HG03378 (cell line): ENCODE results near the gene KIF5A.

Source experiments
- ATAC-seq: cut with Tn5 transposase; IDR thresholded peaks from one replicate; pipeline ENCODE4 v1.9.1; 2021; ENCODE audit warnings: mild to moderate bottlenecking, moderate library complexity; ENCODE audit not compliant: unreplicated experiment

KIF5A gene

DNA sequence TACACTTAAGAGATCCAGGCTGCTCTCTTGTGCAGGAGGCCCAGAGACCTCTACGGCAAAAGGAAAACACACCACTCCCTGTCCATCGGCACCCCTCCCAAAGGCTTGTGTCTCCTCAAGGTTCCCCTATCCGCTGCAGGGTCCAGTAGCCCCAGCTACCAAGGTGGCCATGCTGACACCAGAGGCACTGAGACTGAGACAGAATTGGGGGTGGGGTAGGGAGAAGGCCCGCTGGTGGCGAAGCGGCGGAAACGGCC, 30.1 kb upstream of the KIF5A start:
- no peak for ATAC-seq

- peak; percentile 69 for ATAC-seq
Observed at GRCh38 chr12:57520053-57520818, 29.6 kb upstream of the KIF5A start, which contains the start of gene DDIT3. DDIT3 (minus strand) TSS chr12:57520514; CDS start chr12:57517406, 3,108 bp downstream.

GRCh38 chr12:57521525-57522010, 28.3 kb upstream of the KIF5A start:
- no peak for ATAC-seq

DNA sequence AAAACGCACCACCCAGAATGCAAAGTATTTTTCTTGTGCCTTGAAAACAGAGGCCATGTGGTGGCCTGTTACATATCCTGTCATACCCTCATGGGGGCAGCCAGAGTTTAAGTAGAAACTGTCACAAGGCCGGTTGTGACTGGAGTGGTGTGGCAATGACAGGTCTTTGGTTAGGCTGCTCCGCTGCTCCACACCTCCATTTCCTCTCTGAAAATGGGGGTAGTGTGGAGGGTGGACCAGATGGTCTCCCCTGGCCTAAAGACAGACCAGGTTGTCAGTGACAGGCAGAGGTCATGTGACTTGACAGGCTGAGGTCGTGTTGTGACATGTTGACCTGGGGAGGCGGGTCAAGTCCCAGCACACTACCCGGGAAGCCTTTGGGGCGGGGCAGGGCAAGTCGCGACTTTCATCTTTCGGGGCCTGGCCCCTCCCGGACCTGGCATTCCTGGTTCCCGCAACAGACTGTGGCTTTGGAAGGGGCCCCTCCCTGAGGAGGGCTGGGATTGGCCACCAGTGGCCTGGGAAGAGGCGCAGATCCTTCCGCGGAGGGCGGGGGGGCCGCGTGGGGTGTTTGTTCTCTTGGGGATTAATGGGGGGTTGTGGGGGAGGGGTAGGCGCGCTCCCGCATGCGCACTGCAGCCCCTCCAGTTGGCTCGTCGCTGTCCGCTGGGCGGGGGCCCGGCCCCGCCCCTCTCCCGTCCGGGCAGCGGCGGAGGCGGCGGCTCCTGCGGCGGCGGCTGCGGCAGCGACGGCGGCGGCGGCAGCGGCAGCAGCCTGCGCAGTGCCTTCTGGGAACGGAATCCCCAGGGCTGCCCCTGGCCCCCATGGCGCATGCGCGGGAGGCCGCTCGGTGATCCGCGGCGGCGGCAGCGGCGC, 27.6 kb upstream of the KIF5A start, which contains the start of gene MBD6:
Gene MBD6, plus strand, starts transcription at position 814 of the 876 bp plus-strand sequence. CDS start 1,480 bp downstream, outside the sequence.
- ATAC-seq = peak; percentile 42

- no peak for ATAC-seq
Observed at GRCh38 chr12:57522887-57523705, 26.7 kb upstream of the KIF5A start.

DNA sequence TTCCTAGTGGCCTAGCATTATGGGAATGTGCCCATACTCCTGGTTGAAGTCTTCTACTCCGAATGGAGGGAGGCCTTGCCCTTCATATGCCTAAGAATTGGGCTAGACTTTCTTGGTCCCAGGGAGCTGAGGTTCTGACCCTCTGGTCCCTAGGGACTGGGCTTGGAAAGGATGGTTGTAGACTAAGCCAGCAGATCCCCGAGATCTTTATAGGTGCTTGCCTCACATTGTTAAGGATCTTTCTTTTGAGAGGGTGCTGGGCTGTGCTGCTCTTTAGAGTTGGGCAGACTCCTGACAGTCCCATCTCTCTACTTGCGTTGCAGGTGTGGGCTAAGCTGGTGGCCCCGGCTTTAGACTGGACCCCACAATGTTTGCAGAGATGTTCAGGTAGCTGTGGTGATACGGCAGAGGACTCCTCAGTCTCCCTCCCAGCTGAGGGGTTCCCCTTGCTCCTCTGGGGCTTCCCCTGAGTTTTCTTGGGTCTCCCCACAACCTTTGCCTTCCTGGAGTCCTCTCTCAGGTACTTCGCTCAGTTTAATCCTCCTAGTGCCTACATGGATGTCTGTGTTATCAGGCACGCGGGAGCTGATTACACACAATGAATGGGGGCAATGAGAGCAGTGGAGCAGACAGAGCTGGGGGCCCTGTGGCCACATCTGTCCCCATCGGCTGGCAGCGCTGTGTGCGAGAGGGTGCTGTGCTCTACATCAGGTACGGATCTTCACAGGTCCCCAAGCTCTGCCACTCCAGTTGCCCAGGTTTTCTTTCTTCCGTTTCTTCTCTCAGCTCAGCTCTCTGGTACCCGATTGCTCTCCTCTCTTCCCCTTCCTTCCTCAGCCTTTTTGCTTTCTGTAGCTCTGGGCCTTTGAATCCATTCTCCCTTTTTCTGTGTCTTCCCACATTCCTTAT, 25.9 kb upstream of the KIF5A start:
- ATAC-seq = no peak

DNA sequence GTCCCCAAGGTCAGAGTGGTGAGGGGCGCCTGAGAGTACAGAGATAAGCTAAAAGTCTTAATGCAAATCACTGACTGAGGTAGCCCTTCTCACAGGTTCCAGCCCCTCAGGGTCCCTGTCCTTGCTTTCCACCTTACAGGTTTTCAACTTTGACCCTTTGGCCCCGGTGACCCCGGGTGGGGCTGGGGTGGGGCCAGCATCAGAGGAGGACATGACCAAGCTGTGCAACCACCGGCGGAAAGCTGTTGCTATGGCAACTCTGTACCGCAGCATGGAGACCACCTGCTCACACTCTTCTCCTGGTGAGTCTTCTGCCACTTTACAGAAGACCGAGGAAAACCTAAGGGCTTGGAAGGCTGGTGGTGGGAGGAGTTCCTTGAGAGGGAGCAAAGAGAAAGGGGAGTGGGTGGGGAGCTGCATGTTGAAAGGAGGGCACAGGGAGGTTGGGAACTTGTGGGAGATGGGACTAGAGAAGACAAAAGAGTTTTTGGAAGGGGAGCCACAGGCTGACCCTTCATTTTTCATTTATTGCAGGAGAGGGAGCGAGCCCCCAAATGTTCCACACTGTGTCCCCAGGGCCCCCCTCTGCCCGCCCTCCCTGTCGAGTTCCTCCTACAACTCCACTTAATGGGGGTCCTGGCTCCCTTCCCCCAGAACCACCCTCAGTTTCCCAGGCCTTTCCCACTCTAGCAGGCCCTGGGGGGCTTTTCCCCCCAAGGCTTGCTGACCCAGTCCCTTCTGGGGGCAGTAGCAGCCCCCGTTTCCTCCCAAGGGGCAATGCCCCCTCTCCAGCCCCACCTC, 24.8 kb upstream of the KIF5A start:
- no peak for ATAC-seq

DNA sequence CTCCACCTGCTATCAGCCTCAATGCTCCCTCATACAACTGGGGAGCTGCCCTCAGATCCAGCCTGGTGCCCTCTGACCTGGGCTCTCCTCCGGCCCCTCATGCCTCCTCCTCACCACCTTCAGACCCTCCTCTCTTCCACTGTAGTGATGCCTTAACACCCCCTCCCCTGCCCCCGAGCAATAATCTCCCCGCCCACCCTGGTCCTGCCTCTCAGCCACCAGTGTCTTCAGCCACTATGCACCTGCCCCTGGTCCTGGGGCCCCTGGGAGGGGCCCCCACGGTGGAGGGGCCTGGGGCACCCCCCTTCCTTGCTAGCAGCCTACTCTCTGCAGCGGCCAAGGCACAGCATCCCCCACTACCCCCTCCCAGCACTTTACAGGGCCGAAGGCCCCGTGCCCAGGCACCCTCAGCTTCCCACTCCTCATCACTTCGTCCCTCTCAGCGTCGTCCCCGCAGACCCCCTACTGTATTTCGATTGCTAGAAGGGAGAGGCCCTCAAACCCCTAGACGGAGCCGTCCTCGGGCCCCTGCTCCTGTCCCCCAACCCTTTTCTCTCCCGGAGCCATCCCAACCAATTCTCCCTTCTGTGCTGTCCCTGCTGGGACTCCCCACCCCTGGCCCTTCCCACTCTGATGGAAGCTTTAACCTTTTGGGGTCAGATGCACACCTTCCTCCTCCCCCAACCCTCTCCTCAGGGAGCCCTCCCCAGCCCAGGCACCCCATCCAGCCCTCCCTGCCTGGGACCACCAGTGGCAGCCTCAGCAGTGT, 24.0 kb upstream of the KIF5A start:
- no peak for ATAC-seq

GRCh38 chr12:57526477-57527126, 23.2 kb upstream of the KIF5A start:
- no peak for ATAC-seq

DNA sequence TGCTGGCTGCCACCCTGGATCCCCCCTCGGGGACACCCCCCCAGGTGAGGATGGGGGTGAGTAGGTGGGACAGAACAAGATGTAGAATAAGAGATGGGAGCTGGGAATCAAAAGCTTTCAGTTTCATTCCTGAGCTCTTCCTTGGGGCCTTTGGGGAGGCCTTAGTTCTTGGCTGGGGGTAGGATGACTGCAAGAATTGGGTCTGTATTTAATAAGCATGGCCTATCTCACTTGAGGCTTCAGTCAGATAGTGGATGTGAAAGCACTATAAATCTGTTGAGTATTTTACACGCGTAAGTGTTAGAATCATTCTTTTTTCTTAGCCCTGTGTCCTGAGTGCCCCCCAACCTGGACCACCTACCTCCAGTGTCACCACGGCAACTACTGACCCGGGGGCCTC, 22.7 kb upstream of the KIF5A start:
- no peak for ATAC-seq

GRCh38 chr12:57528176-57528575, 21.7 kb upstream of the KIF5A start:
- no peak for ATAC-seq

GRCh38 chr12:57528831-57529555, 20.9 kb upstream of the KIF5A start:
- no peak for ATAC-seq

DNA sequence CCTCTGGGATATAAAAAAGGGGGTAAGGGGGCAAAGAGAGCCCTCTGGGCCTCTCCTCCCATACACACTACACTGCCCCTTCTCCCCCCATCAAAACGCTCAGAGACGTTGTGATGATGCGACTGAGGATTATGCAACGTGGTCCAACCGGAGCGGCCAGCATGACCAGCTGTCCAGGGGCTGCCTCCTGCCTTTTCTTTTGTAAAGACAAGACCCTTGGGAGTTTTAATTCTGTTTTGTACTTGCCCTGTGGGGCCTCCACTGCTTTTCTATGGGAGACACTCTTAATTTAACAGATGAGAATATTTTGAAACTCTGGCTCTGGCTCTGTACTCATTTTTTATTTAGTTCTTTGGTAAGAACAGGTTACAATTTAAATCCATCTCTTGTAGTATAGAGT, 20.0 kb upstream of the KIF5A start:
- no peak for ATAC-seq

GRCh38 chr12:57530396-57531142, 19.3 kb upstream of the KIF5A start:
- ATAC-seq = no peak

DNA sequence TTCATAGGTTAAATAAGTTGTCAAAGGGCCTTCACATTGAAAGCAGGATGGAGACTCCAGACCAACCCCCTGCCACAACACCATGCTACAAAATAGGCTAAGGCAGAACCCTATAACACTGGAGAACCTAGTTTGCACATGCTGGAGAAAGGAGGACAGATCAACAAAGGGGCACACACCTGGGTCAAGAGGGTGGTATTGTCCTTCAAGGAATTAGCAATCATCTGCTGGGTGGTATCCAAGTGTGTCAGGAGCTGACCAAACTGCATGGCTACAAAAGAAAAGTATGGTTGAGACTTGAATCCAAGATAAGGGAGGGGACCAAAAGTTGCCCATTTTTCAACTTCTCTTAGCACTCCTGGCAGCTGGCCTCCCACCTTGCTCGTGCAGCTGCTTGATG, 18.0 kb upstream of the KIF5A start:
- no peak for ATAC-seq

DNA sequence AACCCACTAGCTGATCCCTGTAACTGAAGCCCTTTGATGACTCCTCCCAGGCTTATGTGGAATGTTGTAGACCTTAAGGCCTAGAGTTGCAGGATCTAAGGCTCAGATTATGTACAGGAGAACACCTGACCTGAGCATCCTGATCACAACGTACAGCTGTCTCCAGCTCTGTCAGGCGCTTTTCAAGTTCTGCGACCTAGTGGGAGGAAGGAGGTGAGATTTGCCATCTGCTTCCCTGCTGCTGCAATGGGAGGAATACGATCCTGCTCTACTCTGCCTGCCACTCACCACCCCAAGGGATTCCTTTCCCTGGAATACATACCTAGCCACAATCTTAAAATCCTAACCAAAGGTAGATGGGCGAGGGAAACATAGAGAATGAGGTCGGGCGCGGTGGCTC, 16.7 kb upstream of the KIF5A start:
- no peak for ATAC-seq

DNA sequence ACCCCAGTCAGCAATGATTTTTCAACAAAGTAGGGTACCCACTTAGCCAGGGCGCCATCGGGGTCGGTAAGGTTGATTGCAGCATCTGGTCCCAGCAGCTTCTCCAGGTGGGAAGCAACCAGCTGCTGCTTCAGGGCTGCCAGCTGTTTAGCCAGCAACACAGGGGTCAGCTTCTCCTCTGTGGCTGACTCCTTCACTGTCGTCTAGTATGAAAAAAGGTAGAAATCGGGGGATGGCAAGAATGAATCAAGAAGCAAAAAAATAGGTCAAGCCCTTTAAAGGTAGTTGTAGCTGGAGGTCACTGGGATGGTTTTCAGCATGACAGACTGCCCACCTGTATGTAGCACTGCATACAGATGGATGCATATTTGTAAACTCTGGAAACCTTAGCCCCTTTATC, 15.6 kb upstream of the KIF5A start:
- no peak for ATAC-seq
